Ovary (tissue), 3 donors: ENCODE results near the gene CCT5.

Source experiments
- EP300 ChIP-seq: sonication (generic); formaldehyde crosslinking; IDR thresholded peaks from one replicate; pipeline ENCODE4 v1.6.1; 2017; ENCODE audit warnings: antibody characterized with exemption
- POLR2A ChIP-seq: fragments of 450-650 bp; IDR thresholded peaks from one replicate; pipeline ENCODE4 v1.6.1; 2017; ENCODE audit warnings: antibody characterized with exemption, mild to moderate bottlenecking, moderate library complexity
- TF ChIP-seq, protein P1 (sequence below), 3 donors: fragments of 450-650 bp in 2 of 3; fragments of 200-600 bp in 1 of 3; IDR thresholded peaks; one replicate each; pipeline versions ENCODE4 v1.5.1 to v1.8.0; 2016 to 2022; ENCODE audit warnings: antibody characterized with exemption in 3 of 3, mild to moderate bottlenecking in 1 of 3
- donor health status: DM: no; HTN: no; CAD: no.

GRCh38 chr5:10235350-10235749, 14.7 kb upstream of the CCT5 start:
- TF ChIP-seq, protein P1, sequence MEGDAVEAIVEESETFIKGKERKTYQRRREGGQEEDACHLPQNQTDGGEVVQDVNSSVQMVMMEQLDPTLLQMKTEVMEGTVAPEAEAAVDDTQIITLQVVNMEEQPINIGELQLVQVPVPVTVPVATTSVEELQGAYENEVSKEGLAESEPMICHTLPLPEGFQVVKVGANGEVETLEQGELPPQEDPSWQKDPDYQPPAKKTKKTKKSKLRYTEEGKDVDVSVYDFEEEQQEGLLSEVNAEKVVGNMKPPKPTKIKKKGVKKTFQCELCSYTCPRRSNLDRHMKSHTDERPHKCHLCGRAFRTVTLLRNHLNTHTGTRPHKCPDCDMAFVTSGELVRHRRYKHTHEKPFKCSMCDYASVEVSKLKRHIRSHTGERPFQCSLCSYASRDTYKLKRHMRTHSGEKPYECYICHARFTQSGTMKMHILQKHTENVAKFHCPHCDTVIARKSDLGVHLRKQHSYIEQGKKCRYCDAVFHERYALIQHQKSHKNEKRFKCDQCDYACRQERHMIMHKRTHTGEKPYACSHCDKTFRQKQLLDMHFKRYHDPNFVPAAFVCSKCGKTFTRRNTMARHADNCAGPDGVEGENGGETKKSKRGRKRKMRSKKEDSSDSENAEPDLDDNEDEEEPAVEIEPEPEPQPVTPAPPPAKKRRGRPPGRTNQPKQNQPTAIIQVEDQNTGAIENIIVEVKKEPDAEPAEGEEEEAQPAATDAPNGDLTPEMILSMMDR (IDR thresholded peaks at IDR 0.05): no peak
- TF ChIP-seq POLR2A (no peak), EP300 (no peak)
